ENCODE data around the gene EPHA7.

GRCh38 chr6:93369586-93370134, 49.7 kb downstream of the EPHA7 start:
- TF ChIP-seq CTCF (IDR thresholded peaks at IDR 0.05) (no peak), POLR2A (IDR thresholded peaks at IDR 0.05) (no peak)

Measured in thyroid gland (tissue), 4 donors.